ENCODE data around the gene SEMA6B.
"Not testable (repeated sequence)": the region's sequence is repeated elsewhere in the genome, so short reads cannot be mapped to it uniquely, and the experiment has no call there.

Gene SEMA6B, protein sequence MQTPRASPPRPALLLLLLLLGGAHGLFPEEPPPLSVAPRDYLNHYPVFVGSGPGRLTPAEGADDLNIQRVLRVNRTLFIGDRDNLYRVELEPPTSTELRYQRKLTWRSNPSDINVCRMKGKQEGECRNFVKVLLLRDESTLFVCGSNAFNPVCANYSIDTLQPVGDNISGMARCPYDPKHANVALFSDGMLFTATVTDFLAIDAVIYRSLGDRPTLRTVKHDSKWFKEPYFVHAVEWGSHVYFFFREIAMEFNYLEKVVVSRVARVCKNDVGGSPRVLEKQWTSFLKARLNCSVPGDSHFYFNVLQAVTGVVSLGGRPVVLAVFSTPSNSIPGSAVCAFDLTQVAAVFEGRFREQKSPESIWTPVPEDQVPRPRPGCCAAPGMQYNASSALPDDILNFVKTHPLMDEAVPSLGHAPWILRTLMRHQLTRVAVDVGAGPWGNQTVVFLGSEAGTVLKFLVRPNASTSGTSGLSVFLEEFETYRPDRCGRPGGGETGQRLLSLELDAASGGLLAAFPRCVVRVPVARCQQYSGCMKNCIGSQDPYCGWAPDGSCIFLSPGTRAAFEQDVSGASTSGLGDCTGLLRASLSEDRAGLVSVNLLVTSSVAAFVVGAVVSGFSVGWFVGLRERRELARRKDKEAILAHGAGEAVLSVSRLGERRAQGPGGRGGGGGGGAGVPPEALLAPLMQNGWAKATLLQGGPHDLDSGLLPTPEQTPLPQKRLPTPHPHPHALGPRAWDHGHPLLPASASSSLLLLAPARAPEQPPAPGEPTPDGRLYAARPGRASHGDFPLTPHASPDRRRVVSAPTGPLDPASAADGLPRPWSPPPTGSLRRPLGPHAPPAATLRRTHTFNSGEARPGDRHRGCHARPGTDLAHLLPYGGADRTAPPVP

DNA sequence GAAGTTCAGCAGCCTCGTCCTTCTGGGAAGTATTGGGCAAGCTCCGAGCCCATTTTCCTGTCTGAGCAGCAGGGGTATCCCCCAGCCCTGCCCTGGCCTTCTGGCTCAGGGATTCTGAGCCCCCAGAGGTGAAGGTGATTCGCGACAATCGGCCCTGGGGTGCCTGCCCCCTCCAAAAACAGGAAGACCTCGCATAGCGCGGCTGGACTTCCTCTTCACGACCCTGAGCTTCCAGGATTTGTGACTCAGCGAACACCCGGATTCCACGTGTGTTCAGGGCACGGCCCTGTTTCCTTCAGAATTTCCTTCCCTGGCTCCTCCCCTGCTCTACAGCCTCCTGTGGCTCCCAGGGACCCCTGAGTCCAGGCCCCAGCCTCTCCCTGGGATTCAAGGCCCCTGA, at the start of gene SEMA6B:
SEMA6B (minus strand) TSS at position 116 of the 400 bp plus-strand sequence. CDS start 1,227 bp downstream, outside the sequence.
- no peak for DNase-seq (ENCODE audit: low read depth in 2 of 3, low spot score in 1 of 3)

DNA sequence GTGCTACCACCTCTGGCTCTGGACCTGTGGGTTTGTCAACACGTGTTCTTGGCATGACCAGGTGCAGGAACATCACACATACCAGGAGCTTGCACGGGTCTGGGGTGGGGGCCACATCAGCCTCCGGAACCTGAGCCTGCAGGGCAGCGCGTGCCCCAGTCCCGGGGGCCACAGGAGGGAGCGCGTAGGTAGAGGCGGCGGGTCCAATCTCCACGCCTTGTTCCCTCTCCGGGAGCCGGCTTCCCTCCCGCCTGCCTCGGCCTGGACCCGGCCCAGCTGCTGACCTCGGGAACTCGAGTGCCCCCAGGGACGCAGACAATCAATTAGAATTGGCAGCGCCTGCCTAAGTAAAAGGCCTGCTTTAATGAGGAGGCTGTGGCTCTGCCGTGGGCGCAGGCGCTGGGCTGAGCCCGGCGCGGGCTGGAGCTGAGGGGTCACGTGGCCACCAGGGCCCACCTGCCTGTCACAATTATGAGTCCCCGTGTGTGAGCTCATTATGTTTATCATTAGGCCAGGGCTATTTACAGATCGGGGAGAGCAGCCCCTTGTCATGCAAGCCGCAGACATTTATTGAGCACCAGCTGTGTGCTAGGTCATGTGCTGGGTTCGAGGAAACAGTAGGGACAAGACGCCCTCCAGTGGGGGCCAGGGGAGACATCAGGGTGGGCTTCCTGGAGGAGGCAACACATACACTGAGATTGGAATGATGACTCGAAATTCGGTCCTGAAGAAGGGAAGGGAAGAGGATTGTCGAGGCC, 47.6 kb upstream of the SEMA6B start:
- DNase-seq (ENCODE audit: low read depth in 2 of 3, low spot score in 1 of 3) = no peak

DNA sequence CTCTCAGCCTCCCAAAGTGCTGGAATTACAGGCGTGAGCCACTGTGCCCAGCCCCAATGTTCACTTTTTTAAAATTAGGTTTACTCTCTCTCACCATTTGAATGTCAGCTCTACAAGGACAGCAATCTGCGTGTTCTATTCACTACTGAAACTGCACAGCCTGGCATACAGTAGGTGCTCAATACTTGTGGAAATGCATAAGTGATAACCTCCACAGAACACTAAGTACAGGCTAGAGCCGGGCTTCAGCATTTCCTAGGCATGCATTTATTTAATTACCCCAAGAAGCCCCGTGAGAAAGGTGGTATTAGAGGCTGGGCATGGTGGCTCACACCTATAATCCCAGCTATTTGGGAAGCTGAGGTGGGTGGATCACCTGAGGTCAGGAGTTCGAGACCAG, 46.7 kb upstream of the SEMA6B start:
- no peak for DNase-seq (ENCODE audit: low read depth in 2 of 3, low spot score in 1 of 3)

DNA sequence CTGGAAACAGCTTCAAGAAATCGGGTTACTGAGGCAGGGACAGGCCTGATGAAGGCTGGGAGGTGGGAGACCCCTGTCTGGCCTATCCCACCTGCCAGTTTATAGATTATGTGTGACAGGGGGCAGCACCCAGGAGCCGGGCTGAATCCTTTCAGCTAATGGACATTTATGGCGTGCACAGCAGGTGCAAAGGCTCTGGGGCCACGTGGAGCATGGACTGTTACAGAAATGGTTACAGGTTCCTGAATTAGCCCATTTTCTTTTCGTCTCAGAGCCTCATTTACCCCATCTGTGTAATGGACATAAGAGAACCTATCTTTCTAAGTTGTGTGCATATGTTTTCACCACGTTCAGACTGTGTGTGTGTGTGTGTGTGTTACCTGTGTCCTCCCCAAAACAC, 45.4 kb upstream of the SEMA6B start:
- no peak for DNase-seq (ENCODE audit: low read depth in 2 of 3, low spot score in 1 of 3)

DNA sequence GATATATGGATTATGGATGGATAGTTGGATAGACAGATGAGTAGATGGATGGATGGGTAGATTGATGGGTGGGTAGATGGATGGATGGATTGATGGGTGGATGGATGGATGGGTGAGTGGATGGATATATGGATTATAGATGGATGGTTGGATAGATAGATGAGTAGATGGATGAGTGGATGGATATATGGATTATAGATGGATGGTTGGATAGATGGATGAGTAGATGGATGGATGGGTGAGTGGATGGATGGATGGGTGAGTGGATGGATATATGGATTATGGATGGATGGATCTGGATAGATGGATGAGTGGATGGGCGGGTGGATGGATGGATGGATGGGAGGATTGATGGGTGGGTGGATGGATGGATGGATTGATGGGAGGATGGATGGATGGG, 43.4 kb upstream of the SEMA6B start:
- no peak for DNase-seq (ENCODE audit: low read depth in 2 of 3, low spot score in 1 of 3)

DNA sequence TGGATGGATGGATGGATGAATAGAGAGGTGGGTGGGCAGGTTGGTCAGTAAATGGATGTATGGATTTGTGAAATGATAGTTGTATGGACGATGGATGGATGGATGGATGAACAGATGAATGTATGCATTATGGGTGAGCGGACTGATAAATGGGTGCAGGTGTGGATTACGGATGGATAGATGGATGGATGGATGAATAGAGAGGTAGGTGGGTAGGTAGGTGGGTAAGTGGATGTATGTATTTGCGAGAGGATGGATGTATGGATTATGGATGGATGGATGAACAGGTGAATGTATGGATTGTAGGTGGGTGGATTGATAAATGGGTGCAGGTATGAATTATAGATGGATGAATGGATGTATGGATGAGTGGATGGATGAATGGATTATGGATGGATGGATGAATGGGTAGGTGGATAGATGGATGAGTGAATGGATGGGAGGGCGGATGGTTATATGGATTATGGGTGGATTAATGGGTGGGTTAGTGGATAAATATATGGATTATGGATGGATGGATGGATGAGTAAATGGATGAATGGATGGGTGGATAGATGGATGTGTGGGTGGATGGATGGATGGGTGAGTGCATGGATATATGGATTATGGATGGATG, 42.8 kb upstream of the SEMA6B start:
- DNase-seq (ENCODE audit: low read depth in 2 of 3, low spot score in 1 of 3) = no peak

DNA sequence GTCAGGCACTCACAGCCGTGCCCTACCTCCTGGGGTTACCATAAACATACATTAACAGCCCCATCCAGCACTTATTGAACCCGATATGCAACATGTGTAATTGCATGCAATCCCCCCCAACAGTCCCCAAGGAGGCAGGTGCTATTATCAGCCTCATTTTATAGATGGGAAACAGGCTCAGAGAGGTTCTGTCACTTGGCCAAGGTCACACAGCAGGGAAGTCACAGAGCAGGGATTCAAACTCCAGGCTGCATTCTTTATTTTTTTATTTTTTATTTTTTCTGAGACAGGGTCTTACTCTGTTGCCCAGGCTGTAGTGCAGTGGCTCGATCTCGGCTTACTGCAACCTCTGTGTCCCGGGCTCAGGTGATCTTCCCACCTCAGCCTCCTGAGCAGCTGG, 41.4 kb upstream of the SEMA6B start:
- no peak for DNase-seq (ENCODE audit: low read depth in 2 of 3, low spot score in 1 of 3)

DNA sequence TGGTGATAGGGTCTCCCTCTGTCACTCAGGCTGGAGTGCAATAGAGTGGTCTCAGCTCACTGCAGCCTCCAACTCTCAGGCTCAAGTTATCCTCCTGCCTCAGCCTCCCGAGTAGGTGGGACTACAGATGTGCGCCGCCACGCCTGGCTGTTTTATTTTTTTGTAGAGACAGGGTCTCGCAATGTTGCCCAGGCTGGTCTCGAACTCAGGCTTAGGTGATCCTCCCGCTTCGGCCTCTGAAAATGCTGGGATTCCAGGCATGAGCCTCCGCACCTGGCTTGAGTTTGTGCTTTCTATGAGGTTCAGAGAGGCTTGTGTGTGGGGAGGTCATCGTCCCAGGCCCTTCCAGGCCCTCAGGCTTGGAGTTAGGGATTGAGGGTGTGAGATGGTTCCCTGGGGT, 40.6 kb upstream of the SEMA6B start:
- DNase-seq (ENCODE audit: low read depth in 2 of 3, low spot score in 1 of 3) = no peak

DNA sequence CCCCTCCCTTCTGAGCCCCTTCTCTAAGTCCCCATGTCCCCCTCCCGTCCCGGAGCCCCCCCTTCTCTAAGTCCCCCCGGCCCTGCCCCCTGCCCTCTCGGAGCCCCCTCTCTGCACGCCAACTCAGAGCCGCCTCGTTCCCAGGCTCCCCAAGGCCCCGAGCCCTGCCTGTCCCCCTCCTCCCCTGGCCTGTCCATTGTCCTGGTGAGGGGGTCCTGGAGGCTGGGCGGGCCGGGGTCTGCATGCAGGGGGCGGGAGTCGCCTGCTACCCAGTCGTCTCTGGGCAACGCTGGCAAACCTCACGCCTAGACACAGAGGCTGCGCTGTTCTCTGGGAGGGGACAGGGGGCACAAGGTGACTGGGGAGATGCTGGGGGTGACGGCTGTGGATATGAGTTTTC, 39.2 kb upstream of the SEMA6B start:
- DNase-seq (ENCODE audit: low read depth in 2 of 3, low spot score in 1 of 3) = no peak

DNA sequence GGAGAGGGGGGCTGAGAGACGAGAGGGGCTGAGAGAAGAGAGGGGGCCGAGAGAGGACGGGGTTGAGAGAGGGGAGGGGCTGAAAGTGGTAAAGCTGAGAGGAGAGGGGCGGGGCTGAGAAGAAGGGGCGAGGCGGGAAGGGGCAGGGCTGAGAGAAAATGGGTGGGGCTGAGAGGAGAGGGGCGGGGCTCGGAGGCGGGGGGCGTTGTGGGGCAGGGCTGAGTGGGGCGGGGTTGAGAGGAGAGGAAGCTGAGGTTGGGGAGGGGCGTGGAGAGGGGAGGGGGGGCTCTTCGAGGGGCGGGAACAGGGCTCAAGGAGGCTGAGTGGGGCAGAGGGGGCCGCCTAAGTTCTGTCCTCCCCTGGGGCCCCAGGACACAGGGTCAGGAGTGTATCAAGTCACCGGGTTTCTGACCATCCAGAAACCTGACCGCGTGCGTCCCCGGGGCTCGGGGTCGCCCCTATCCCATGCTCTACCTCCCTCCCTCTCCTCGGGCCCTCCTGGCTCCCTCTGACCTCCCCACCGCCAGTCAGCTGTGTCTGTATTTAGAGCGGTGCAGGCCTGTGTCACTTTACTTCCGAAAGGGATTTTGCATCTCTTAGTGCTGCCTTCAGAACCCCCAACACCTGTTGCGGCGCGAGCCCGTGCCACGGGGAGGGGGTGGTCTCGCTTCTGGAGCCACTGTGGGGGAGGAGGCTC, 38.6 kb upstream of the SEMA6B start:
- peak; percentile 30 to 49 (median 35) for DNase-seq (ENCODE audit: low read depth in 2 of 3, low spot score in 1 of 3)

DNA sequence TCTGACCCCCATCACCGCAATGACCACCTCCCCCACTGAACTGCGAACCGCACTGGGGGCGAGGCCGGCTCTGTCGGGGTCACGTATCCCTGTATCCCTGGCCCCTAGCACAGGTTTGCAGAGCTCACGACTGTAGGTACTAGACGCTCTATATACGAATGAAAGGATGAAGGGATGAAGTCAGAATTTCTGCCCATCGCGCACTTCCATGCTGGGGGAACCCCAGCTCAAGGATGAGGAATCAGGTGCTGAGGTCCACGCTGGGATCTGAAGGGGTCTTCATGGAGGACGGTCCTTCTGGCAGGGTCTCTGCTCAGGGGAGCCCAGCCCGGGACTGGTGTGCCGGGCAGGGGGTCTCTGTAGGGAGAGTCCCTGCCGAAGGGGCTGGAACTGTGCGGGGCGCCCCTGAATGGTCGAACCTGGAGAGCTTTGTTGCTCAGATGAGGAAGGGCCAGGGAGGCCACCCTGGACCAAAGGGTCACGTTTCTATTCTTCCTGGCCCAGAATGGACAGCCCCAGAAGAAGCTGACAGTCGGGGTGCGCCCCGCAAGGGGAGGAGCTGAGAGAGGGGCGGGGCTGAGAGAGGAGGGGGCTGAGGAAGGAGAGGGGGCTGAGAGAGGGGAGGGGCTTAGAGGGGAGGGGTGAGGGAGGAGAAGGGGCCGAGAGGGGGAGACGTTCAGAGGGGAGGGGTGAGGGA, 37.9 kb upstream of the SEMA6B start:
- DNase-seq (ENCODE audit: low read depth in 2 of 3, low spot score in 1 of 3) = no peak

DNA sequence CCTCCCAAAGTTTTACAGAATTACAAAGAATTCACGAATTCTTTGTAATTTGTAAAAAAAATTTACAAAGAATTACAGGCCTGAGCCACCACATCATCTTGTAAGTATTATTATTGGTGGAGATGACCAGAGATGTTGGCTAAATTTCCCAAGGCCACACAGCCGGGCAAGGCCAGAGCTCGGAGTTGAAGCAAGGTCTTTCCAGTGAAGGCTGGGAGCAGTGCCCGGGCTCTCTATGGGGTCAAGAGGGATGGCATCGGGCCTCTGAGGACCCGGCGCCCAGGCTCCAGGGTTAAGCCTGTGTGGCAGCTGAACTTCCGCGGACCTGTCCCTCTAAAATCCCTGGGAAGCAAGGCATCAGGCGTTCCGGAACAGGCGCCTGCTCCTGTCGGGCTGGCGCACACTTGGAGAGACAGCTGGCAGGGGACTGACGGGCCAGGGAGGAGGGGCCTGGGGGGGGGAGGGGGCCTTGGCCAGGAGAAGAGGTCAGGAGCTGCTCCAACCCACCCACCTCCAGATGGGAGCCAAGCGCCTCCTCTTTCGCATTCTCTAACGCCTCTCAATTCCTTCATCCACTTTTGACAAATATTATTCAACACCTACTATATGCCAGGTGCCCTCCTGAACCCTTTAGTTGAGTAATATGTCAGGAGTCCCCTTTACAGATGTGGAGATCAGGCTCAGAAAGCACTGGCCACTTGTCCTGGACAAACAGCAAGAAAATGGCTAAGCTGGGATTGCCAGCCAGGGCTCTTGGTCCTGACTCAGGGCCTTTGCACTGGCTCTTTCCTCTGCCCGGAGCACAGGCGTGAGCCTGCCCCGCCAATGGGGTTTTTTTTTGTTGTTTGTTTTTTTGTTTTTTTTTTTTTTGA, 36.8 kb upstream of the SEMA6B start:
- no peak for DNase-seq (ENCODE audit: low read depth in 2 of 3, low spot score in 1 of 3)

DNA sequence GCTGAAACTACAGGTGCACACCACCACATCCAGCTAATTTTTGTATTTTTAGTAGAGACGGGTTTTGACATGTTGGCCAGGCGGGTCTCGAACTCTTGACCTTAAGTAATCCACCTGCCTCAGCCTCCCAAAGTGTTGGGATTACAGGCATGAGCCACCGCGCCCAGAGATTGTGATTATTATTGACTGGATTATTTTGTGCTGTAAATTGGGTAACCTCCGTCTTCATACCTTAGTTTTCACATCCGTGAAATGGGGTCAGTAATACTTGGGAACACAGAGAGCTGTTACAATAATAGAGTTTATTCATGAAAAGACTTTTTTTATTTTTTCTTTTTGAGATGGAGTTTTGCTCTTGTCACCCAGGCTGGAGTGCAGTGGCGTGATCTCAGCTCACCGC, 35.7 kb upstream of the SEMA6B start:
- not testable (repeated sequence) for DNase-seq (ENCODE audit: low read depth in 2 of 3, low spot score in 1 of 3)

DNA sequence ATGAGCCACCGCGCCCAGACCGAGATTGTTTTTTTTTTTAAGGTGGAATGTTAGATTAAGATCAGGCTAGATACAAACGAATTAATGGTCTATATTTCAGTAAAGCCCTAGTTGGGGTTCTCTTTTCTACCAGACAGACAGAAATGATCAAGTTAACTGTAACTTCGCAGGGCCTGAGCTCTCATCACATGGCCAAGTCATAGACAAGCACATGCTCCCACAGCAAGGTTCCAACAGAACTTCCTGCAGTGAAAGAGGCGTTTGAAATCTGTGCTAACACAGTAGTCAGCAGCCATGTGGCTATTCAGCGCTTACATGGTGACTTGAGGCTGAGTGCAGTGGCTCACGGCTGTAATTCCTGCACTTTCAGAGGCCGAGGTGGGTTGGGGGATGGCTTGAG, 34.7 kb upstream of the SEMA6B start:
- DNase-seq (ENCODE audit: low read depth in 2 of 3, low spot score in 1 of 3) = no peak

DNA sequence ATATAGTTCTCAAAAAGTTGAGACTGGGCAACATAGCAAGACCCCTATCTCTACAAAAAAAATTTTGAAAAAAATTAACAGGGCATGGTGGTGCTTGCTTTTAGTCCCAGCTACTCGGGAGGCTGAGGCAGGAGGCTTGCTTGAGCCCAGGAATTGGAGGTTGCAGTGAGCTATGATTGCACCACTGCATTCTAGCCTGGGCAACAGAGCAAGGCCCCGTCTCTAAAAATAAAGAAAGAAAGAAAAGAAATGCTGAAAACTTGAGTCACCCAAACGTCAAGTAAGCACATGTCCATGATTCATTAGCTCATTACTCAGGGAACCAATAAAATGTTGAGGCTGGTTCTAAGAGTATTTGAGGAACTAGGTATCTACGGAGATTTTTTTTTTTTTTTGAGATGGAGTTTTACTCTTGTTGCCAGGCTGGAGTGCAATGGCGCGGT, 33.9 kb upstream of the SEMA6B start:
- no peak for DNase-seq (ENCODE audit: low read depth in 2 of 3, low spot score in 1 of 3)

DNA sequence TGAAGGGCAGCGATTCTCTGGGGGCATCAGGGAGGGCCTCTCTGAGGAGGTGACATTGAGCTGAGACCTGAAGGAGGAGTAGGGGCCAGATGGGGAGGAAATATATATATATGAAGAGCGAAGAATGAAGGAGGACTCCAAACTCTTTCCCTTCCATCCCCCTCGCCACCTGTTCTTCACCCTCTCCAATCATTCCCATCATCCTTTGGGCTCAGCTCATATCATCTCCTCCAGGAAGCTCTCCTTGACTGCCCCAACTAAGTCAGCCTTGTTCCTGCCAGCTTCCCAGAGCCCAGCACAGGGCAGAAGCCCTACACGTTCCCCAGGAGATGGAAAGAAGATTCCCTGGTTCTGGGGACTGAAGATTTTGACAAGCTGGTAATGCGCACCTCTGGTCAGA, 33.0 kb upstream of the SEMA6B start:
- DNase-seq (ENCODE audit: low read depth in 2 of 3, low spot score in 1 of 3) = no peak

DNA sequence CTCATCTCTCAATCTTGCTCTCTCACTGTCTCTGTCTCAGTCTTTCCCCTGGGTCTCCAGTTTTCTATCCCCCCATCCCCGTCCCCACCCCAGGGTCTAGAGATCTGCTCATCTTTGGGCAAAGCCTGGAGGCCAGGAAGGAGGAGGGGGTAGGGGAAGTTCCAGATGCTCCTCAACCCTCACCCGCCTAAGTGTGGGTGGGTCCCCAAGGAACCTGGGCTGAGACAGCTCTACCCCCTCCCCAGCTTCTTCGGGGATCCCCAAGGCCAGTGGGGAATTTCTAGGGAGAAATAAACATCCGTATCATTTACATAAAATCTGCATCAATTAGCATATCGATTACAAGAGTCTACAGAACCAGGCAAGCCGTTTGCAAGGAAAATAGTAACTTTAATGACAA, 31.8 kb upstream of the SEMA6B start:
- DNase-seq (ENCODE audit: low read depth in 2 of 3, low spot score in 1 of 3) = no peak

DNA sequence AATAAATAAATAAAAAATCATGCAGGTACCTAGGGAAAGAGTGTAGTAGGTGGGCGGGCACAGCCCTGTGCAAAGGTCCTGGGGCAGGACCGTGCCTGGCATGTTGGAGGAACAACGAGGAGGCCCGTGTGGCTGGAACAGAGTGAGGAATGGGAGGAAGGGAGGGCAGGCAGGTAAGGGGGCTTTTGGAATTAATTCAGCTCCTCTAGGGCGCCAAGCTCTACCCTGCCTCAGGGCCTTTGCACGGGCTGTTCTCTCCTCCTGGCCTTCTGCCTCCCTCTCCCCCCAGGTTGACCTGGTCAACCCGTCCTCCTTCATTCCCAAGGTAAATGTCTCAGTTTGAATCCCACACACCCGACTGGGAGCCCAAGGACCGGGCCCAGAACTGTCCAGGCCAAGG, 31.1 kb upstream of the SEMA6B start:
- no peak for DNase-seq (ENCODE audit: low read depth in 2 of 3, low spot score in 1 of 3)

Measured in stimulated activated CD4-positive, alpha-beta T cell treated with anti-CD3 and anti-CD28 coated beads, Interleukin-12 subunit alpha, Interleukin-12 subunit beta, amount 100 ng/mL, for 48 hours (primary cell).